Measurements from ENCODE around the gene CDHR2. TPM values are rescaled to one million over a fixed set of nuclear protein-coding genes. Genes with fewer than 3 reads are reported as not detected.
A peak's percentile ranks its signal among the peaks of the same experiment; 100 is the strongest.

The CDHR2 gene
- total RNA-seq, 2 donors from 2014 or later = 0.37 to 0.89 TPM

DNA sequence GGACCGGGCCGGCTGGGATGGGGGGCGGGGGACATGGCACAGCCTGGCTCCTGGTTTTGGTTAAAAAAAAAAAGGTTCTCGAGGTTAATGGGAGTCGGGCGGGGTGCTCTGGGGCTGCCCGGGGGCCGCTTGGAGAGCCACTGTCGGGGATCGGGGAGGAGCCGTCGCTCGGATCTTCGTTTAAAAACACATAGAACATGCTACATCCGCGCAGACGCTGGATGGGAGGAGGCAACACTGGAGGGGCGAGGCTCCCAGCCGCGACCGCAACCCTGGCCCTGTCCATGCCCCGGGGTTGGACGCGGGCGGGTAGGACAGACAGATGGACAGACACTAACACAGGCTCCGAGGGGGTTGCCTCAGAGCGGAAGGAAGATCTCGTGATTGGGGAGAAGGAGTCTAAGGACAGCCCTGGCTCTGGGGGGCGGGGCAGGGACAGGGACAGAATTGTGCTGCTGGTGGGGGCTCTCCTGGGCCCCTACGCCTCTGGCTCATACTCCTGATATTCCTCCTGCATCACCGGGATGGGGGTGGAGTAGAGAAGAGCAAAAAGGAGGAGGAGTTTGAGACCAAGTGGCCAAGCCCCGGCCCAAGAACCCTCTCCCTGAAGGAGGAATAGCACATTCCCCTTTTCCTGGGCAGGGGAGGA, 71.3 kb downstream of the CDHR2 start:
- H3K36me3 Mint-ChIP-seq (ENCODE audit: low read depth) = no peaks in the 10 kb centered on the region
- no peak overlapping the region for H3K9ac ChIP-seq (ENCODE audit: extremely low read depth, low read length, poor library complexity, severe bottlenecking)
- no peak overlapping the region for H3K4me3 ChIP-seq (ENCODE audit: low read length)
- TF ChIP-seq, protein P1, sequence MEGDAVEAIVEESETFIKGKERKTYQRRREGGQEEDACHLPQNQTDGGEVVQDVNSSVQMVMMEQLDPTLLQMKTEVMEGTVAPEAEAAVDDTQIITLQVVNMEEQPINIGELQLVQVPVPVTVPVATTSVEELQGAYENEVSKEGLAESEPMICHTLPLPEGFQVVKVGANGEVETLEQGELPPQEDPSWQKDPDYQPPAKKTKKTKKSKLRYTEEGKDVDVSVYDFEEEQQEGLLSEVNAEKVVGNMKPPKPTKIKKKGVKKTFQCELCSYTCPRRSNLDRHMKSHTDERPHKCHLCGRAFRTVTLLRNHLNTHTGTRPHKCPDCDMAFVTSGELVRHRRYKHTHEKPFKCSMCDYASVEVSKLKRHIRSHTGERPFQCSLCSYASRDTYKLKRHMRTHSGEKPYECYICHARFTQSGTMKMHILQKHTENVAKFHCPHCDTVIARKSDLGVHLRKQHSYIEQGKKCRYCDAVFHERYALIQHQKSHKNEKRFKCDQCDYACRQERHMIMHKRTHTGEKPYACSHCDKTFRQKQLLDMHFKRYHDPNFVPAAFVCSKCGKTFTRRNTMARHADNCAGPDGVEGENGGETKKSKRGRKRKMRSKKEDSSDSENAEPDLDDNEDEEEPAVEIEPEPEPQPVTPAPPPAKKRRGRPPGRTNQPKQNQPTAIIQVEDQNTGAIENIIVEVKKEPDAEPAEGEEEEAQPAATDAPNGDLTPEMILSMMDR (conservative IDR thresholded peaks at IDR 0.05) = no peak
- H3K27ac ChIP-seq (ENCODE audit: low read depth, low read length) = no peak overlapping the region
- peaks cover 4% of the 10 kb centered on the region for H3K4me1 Mint-ChIP-seq
- no peak overlapping the region for H3K4me3 Mint-ChIP-seq
- H3K36me3 ChIP-seq (ENCODE audit: control insufficient read depth, insufficient read depth, low read length) = no peaks in the 10 kb centered on the region
- DNase-seq = peak; percentile 70
- peaks cover 80% of the 10 kb centered on the region for H3K27me3 ChIP-seq (ENCODE audit: control insufficient read depth, insufficient read depth, low read length, poor library complexity, severe bottlenecking)
- 39 to 60% methylated on average over 10 to 32 of the region's 32 CpGs for WGBS, 2 experiments (ENCODE audit: insufficient coverage in 1 of 2, insufficient read length in 1 of 2)
- no peaks in the 10 kb centered on the region for H3K4me1 ChIP-seq (ENCODE audit: control insufficient read depth, insufficient read depth, low read length)
- no peaks in the 10 kb centered on the region for H3K9me3 Mint-ChIP-seq
- H3K27me3 Mint-ChIP-seq (ENCODE audit: insufficient read depth) = peaks cover 85% of the 10 kb centered on the region
- no peaks in the 10 kb centered on the region for H3K9me3 ChIP-seq (ENCODE audit: control insufficient read depth, low read length)
- H3K27ac Mint-ChIP-seq = no peak overlapping the region

DNA sequence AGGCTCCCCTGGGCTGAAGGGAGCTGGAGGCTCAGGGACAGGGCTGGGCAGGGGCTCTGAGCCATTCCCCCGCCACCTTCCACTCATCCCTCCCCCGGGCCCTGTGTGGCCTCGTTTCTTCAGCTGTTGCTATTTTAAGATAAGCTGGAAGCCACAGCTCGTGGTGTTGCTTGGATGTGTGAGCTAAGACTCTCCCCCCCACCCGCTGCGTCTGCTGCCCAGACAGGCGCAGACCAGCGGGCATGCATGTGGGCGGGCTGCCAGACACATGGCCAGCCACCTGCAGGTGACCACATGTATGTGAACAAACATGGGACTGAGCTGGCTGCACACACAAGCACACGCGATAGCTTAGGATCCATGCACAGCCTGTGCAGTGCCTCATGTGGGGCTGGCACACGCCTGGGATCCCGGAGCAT, 72.5 kb downstream of the CDHR2 start:
- Histone ChIP-seq H3K9me3 (ENCODE audit: control insufficient read depth, low read length) (no peaks in the 10 kb centered on the region), H3K9ac (ENCODE audit: extremely low read depth, low read length, poor library complexity, severe bottlenecking) (no peak overlapping the region), H3K4me3 (ENCODE audit: low read length) (no peak overlapping the region), H3K36me3 (ENCODE audit: control insufficient read depth, insufficient read depth, low read length) (no peaks in the 10 kb centered on the region), H3K27me3 (ENCODE audit: control insufficient read depth, insufficient read depth, low read length, poor library complexity, severe bottlenecking) (peaks cover 77% of the 10 kb centered on the region), H3K4me1 (ENCODE audit: control insufficient read depth, insufficient read depth, low read length) (no peaks in the 10 kb centered on the region), H3K27ac (ENCODE audit: low read depth, low read length) (no peak overlapping the region)
- Mint-ChIP-seq H3K4me3 (no peak overlapping the region), H3K27me3 (ENCODE audit: insufficient read depth) (peaks cover 84% of the 10 kb centered on the region), H3K9me3 (no peaks in the 10 kb centered on the region), H3K4me1 (peaks cover 4% of the 10 kb centered on the region), H3K27ac (no peak overlapping the region), H3K36me3 (ENCODE audit: low read depth) (no peaks in the 10 kb centered on the region)
- DNase-seq = no peak
- WGBS, 2 experiments (ENCODE audit: insufficient coverage in 1 of 2, insufficient read length in 1 of 2) = 91 to 92% methylated on average over 9 to 13 of the region's 13 CpGs
- TF ChIP-seq, protein P1 (conservative IDR thresholded peaks at IDR 0.05) = no peak

DNA sequence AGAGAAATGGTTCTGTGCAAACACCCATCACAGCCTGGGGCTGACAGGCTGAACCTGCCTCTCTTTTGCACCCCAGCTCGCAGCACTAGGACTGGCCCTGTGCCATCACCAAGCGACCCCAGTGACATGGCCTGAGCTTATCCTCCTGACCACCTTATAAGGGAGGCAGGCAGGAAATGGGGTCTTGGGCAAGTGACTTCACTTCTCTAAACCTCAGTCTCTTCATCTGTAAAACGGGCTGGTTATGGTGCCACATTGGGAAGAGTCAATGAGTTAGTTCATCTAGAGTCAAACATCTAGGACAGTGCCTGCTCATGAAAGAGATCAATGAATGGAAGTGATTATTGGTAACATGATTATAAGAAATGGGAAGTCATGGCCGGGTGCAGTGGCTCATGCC, 75.0 kb downstream of the CDHR2 start:
- TF ChIP-seq, protein P1 (conservative IDR thresholded peaks at IDR 0.05) = no peak
- Histone ChIP-seq H3K27me3 (ENCODE audit: control insufficient read depth, insufficient read depth, low read length, poor library complexity, severe bottlenecking) (peaks cover 78% of the 10 kb centered on the region), H3K4me3 (ENCODE audit: low read length) (no peak overlapping the region), H3K4me1 (ENCODE audit: control insufficient read depth, insufficient read depth, low read length) (no peaks in the 10 kb centered on the region), H3K9me3 (ENCODE audit: control insufficient read depth, low read length) (no peaks in the 10 kb centered on the region), H3K9ac (ENCODE audit: extremely low read depth, low read length, poor library complexity, severe bottlenecking) (no peak overlapping the region), H3K27ac (ENCODE audit: low read depth, low read length) (no peak overlapping the region), H3K36me3 (ENCODE audit: control insufficient read depth, insufficient read depth, low read length) (no peaks in the 10 kb centered on the region)
- Mint-ChIP-seq H3K27ac (no peak overlapping the region), H3K27me3 (ENCODE audit: insufficient read depth) (peaks cover 84% of the 10 kb centered on the region), H3K4me1 (peaks cover 4% of the 10 kb centered on the region), H3K9me3 (no peaks in the 10 kb centered on the region), H3K4me3 (no peak overlapping the region), H3K36me3 (ENCODE audit: low read depth) (no peaks in the 10 kb centered on the region)
- 87 to 96% methylated on average over 3 to 4 of the region's 4 CpGs for WGBS, 2 experiments (ENCODE audit: insufficient coverage in 1 of 2, insufficient read length in 1 of 2)
- no peak for DNase-seq

Data from endodermal cell (in vitro differentiated cells).